SK-N-SH treated with all-trans-retinoic acid at 6 μM for 48 hours (cell line): ENCODE data around the gene C1orf198.

Source experiments
- ATAC-seq: fragments of 200-7000 bp; cut with Tn5 transposase; 3 replicates; pipeline ENCODE4 v1.9.1; 2020; ENCODE audit warnings: mild to moderate bottlenecking, moderate library complexity
- ARNTL ChIP-seq: fragments of 450-650 bp; formaldehyde crosslinking; IDR thresholded peaks from 2 replicates; pipeline ENCODE4 v1.5.0; 2020; ENCODE audit warnings: low read depth, mild to moderate bottlenecking, moderate library complexity, borderline replicate concordance
- BACH2 ChIP-seq: fragments of 250-450 bp; sonication (Bioruptor Pico); IDR thresholded peaks from 2 replicates; pipeline ENCODE4 v1.9.0; 2021; ENCODE audit warnings: mild to moderate bottlenecking, borderline replicate concordance
- CREB5 ChIP-seq: fragments of 250-450 bp; sonication (Bioruptor Pico); IDR thresholded peaks from 2 replicates; pipeline ENCODE4 v1.5.1; 2020; ENCODE audit warnings: low read depth, mild to moderate bottlenecking, moderate library complexity
- CSDC2 ChIP-seq: fragments of 250-450 bp; sonication (Bioruptor Pico); IDR thresholded peaks from 2 replicates; pipeline ENCODE4 v1.5.0; 2020; ENCODE audit warnings: mild to moderate bottlenecking, moderate library complexity
- CSRNP3 ChIP-seq: fragments of 250-450 bp; sonication (Bioruptor Pico); IDR thresholded peaks from 2 replicates; pipeline ENCODE4 v1.5.1; 2021; ENCODE audit warnings: mild to moderate bottlenecking, moderate library complexity
- ESRRG ChIP-seq: fragments of 250-450 bp; sonication (Bioruptor Pico); IDR thresholded peaks from 2 replicates; pipeline ENCODE4 v1.6.1; 2021; ENCODE audit warnings: mild to moderate bottlenecking
- GLIS3 ChIP-seq: fragments of 250-450 bp; sonication (Bioruptor Pico); IDR thresholded peaks from 2 replicates; pipeline ENCODE4 v1.5.0; 2020; ENCODE audit warnings: mild to moderate bottlenecking, moderate library complexity
- ISL1 ChIP-seq: fragments of 250-450 bp; sonication (Bioruptor Pico); IDR thresholded peaks from 2 replicates; pipeline ENCODE4 v2.1.2; 2022; ENCODE audit warnings: mild to moderate bottlenecking, moderate library complexity
- OSR1 ChIP-seq: fragments of 250-450 bp; sonication (Bioruptor Pico); IDR thresholded peaks from 2 replicates; pipeline ENCODE4 v1.8.0; 2022; ENCODE audit warnings: moderate library complexity, mild to moderate bottlenecking, inconsistent platforms
- PATZ1 ChIP-seq: fragments of 250-450 bp; sonication (Bioruptor Pico); IDR thresholded peaks from 2 replicates; pipeline ENCODE4 v1.8.0; 2020; ENCODE audit warnings: mild to moderate bottlenecking, moderate library complexity, borderline replicate concordance
- POU6F1 ChIP-seq: fragments of 250-450 bp; sonication (Bioruptor Pico); IDR thresholded peaks from 2 replicates; pipeline ENCODE4 v1.8.0; 2021; ENCODE audit warnings: low read depth, mild to moderate bottlenecking, moderate library complexity, borderline replicate concordance
- PPARA ChIP-seq: fragments of 250-450 bp; sonication (Bioruptor Pico); IDR thresholded peaks from 2 replicates; pipeline ENCODE4 v1.5.0; 2020; ENCODE audit warnings: mild to moderate bottlenecking, borderline replicate concordance
- RARB ChIP-seq: fragments of 250-450 bp; sonication (Bioruptor Pico); IDR thresholded peaks from 2 replicates; pipeline ENCODE4 v1.8.0; 2021; ENCODE audit warnings: mild to moderate bottlenecking, moderate library complexity
- TCF4 ChIP-seq: fragments of 250-450 bp; sonication (Bioruptor Pico); IDR thresholded peaks from 2 replicates; pipeline ENCODE4 v1.8.0; 2021; ENCODE audit warnings: mild to moderate bottlenecking, moderate library complexity, borderline replicate concordance
- TOX ChIP-seq: fragments of 250-450 bp; sonication (Bioruptor Pico); IDR thresholded peaks from 2 replicates; pipeline ENCODE4 v1.8.0; 2021; ENCODE audit warnings: mild to moderate bottlenecking, moderate library complexity, borderline replicate concordance
- TSHZ2 ChIP-seq: fragments of 250-450 bp; sonication (Bioruptor Pico); IDR thresholded peaks from 2 replicates; pipeline ENCODE4 v1.5.0; 2020; ENCODE audit warnings: mild to moderate bottlenecking, moderate library complexity
- ZC3H10 ChIP-seq: fragments of 250-450 bp; sonication (Bioruptor Pico); IDR thresholded peaks from 2 replicates; pipeline ENCODE4 v1.5.1; 2021; ENCODE audit warnings: mild to moderate bottlenecking, moderate library complexity
- ZFP3 ChIP-seq: fragments of 250-450 bp; sonication (Bioruptor Pico); IDR thresholded peaks from 2 replicates; pipeline ENCODE4 v1.5.0; 2020; ENCODE audit warnings: mild to moderate bottlenecking, moderate library complexity
- ZFP30 ChIP-seq: fragments of 450-650 bp; formaldehyde crosslinking; IDR thresholded peaks from 2 replicates; pipeline ENCODE4 v1.5.0; 2022; ENCODE audit warnings: mild to moderate bottlenecking, moderate library complexity
- ZNF565 ChIP-seq: fragments of 450-650 bp; formaldehyde crosslinking; conservative IDR thresholded peaks from 2 replicates; pipeline ENCODE4 v1.5.0; 2020; ENCODE audit warnings: low read depth, mild to moderate bottlenecking, moderate library complexity
- ZNF70 ChIP-seq: fragments of 450-650 bp; formaldehyde crosslinking; IDR thresholded peaks from 2 replicates; pipeline ENCODE4 v1.5.0; 2020; ENCODE audit warnings: mild to moderate bottlenecking, moderate library complexity
- ZNF8 ChIP-seq: fragments of 450-650 bp; formaldehyde crosslinking; IDR thresholded peaks from 2 replicates; pipeline ENCODE4 v1.5.0; 2020; ENCODE audit warnings: mild to moderate bottlenecking, moderate library complexity

The C1orf198 gene

GRCh38 chr1:230906226-230906625 lies 37.9 kb upstream of the C1orf198 start (continued):
- TF ChIP-seq PATZ1 (CRISPR knock-in tag) (no peak), ZC3H10 (CRISPR knock-in tag) (no peak), CSDC2 (CRISPR knock-in tag) (no peak), ZFP30 (CRISPR knock-in tag) (no peak)

- TF ChIP-seq TSHZ2 (no peak), PPARA (CRISPR knock-in tag) (no peak), POU6F1 (CRISPR knock-in tag) (no peak), PATZ1 (CRISPR knock-in tag) (no peak), ZFP30 (CRISPR knock-in tag) (no peak), RARB (CRISPR knock-in tag) (no peak), ARNTL (no peak), TCF4 (CRISPR knock-in tag) (no peak), CSDC2 (CRISPR knock-in tag) (no peak), ZNF8 (CRISPR knock-in tag) (no peak), ZC3H10 (CRISPR knock-in tag) (no peak), ZNF70 (CRISPR knock-in tag) (no peak), CSRNP3 (CRISPR knock-in tag) (no peak), ESRRG (CRISPR knock-in tag) (no peak), CREB5 (no peak), GLIS3 (no peak), BACH2 (CRISPR knock-in tag) (no peak)
- ATAC-seq, result no peak
These were observed 37.4 kb upstream of the C1orf198 start for GRCh38 chr1:230905733-230906132.

- no peak; the same call in 2 of the 3 replicates for ATAC-seq
- TF ChIP-seq CSRNP3 (CRISPR knock-in tag) (no peak), ZFP3 (CRISPR knock-in tag) (no peak), ZNF565 (CRISPR knock-in tag) (no peak), BACH2 (CRISPR knock-in tag) (no peak), ARNTL (no peak), ZFP30 (CRISPR knock-in tag) (no peak), ZNF8 (CRISPR knock-in tag) (no peak), TSHZ2 (no peak), ZNF70 (CRISPR knock-in tag) (no peak), TOX (no peak), CSDC2 (CRISPR knock-in tag) (no peak), ISL1 (CRISPR knock-in tag) (no peak), OSR1 (CRISPR knock-in tag) (no peak)
These were observed 34.1 kb upstream of the C1orf198 start for GRCh38 chr1:230902349-230902923.
